Endodermal cell (in vitro differentiated cells): Measurements from ENCODE around the gene SMC6. TPM values are rescaled to one million over a fixed set of nuclear protein-coding genes. Genes with fewer than 3 reads are reported as not detected.

Experiments used
- DNase-seq: peaks from one replicate; pipeline ENCODE4 v3.0.0-alpha.2; 2017
- H3K27ac ChIP-seq: 2 replicates; pipeline ENCODE4 v1.5.1; 2013; ENCODE audit warnings: mild to moderate bottlenecking, low read depth, low read length, moderate library complexity
- H3K27me3 ChIP-seq: 2 replicates; pipeline ENCODE4 v1.6.1; 2013; ENCODE audit warnings: mild to moderate bottlenecking, low read length, moderate library complexity; ENCODE audit not compliant: insufficient read depth, control insufficient read depth, poor library complexity, severe bottlenecking
- H3K36me3 ChIP-seq: 2 replicates; pipeline ENCODE4 v1.7.0; 2013; ENCODE audit warnings: mild to moderate bottlenecking, low read length, moderate library complexity; ENCODE audit not compliant: control insufficient read depth, insufficient read depth
- H3K4me1 ChIP-seq: one replicate; pipeline ENCODE4 v1.7.0; 2013; ENCODE audit warnings: low read length; ENCODE audit not compliant: control insufficient read depth, insufficient read depth
- H3K4me3 ChIP-seq: 2 replicates; pipeline ENCODE4 v1.5.1; 2013; ENCODE audit warnings: mild to moderate bottlenecking, low read length, moderate library complexity
- H3K9ac ChIP-seq: 2 replicates; pipeline ENCODE4 v1.6.1; 2013; ENCODE audit warnings: mild to moderate bottlenecking, low read length, moderate library complexity; ENCODE audit not compliant: poor library complexity, severe bottlenecking; ENCODE audit errors: extremely low read depth
- H3K9me3 ChIP-seq: 2 replicates; pipeline ENCODE4 v1.6.1; 2013; ENCODE audit warnings: mild to moderate bottlenecking, low read length, moderate library complexity; ENCODE audit not compliant: control insufficient read depth
- H3K27ac Mint-ChIP-seq: 2 replicates; pipeline ENCODE4 v1.8.0; 2020; ENCODE audit warnings: mixed read lengths
- H3K27me3 Mint-ChIP-seq: 2 replicates; pipeline ENCODE4 v1.8.0; 2021; ENCODE audit warnings: mild to moderate bottlenecking, mixed read lengths; ENCODE audit not compliant: insufficient read depth
- H3K36me3 Mint-ChIP-seq: 2 replicates; pipeline ENCODE4 v1.8.0; 2020; ENCODE audit warnings: low read depth, mixed read lengths
- H3K4me1 Mint-ChIP-seq: 2 replicates; pipeline ENCODE4 v1.8.0; 2020; ENCODE audit warnings: mixed read lengths
- H3K4me3 Mint-ChIP-seq: 2 replicates; pipeline ENCODE4 v1.8.0; 2020; ENCODE audit warnings: mild to moderate bottlenecking, moderate library complexity, mixed read lengths
- H3K9me3 Mint-ChIP-seq: 2 replicates; pipeline ENCODE4 v1.8.0; 2020; ENCODE audit warnings: mild to moderate bottlenecking, mixed read lengths
- WGBS, 2 experiments: methylation state at CpG; one replicate each; pipeline versions ENCODE4 v1.1.5 to v1.1.7; 2013; ENCODE audit warnings: missing lambda C conversion rate in 2 of 2, mixed read lengths in 1 of 2; ENCODE audit not compliant: insufficient coverage in 1 of 2, insufficient read length in 1 of 2; 5-methylcytosine and 5-hydroxymethylcytosine counted together
- total RNA-seq, 2 donors: library from RNA; stranded (reverse); fragmentation: NEBNext Ultra II Directional in 1 of 2; extraction: Animal tissue kit (Norgen Biotek cat#: 25700) in 1 of 2; gene quantifications; 2 replicates in 1 of 2; 3 replicates in 1 of 2; pipeline ENCODE4 v1.2.1, GENCODE V29; 2021
- TF ChIP-seq, protein P1 (sequence below): fragments of 200-600 bp; sonication (generic); conservative IDR thresholded peaks from 2 replicates; pipeline ENCODE4 v1.5.0; 2021; ENCODE audit warnings: antibody characterized with exemption, mild to moderate bottlenecking

Gene SMC6
- total RNA-seq, 2 donors from 2014 or later: 38.3 to 48.3 TPM

DNA sequence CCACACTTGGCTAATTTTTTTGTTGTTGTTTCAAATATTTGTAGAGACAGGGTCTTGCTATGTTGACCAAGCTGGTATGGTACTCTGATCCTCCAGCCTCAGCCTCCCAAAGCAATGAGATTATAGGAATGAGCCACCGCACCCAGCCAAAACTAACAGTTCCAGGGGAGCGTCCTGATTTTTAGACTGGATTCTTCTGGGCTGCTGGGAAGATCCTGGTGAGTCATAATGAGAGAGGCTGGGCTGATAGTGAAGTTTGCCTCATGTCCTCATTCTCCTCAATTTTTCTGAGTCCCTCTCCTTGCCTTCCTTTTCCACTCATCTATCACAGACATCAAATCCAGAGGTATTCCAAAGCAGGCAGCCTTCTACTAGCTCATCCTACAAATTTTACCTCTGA, 131.8 kb downstream of the SMC6 start:
- H3K4me3 ChIP-seq: no peak overlapping the region
- no peaks in the 10 kb centered on the region for H3K36me3 ChIP-seq
- WGBS, 2 experiments: 72 to 98% methylated on average over 2 of the region's 2 CpGs
- H3K9me3 ChIP-seq: peaks cover 4% of the 10 kb centered on the region
- Mint-ChIP-seq H3K9me3 (peaks cover 8% of the 10 kb centered on the region), H3K4me1 (peaks cover 11% of the 10 kb centered on the region), H3K36me3 (no peaks in the 10 kb centered on the region), H3K27me3 (peaks cover 1% of the 10 kb centered on the region), H3K4me3 (no peak overlapping the region), H3K27ac (no peak overlapping the region)
- TF ChIP-seq, protein P1, sequence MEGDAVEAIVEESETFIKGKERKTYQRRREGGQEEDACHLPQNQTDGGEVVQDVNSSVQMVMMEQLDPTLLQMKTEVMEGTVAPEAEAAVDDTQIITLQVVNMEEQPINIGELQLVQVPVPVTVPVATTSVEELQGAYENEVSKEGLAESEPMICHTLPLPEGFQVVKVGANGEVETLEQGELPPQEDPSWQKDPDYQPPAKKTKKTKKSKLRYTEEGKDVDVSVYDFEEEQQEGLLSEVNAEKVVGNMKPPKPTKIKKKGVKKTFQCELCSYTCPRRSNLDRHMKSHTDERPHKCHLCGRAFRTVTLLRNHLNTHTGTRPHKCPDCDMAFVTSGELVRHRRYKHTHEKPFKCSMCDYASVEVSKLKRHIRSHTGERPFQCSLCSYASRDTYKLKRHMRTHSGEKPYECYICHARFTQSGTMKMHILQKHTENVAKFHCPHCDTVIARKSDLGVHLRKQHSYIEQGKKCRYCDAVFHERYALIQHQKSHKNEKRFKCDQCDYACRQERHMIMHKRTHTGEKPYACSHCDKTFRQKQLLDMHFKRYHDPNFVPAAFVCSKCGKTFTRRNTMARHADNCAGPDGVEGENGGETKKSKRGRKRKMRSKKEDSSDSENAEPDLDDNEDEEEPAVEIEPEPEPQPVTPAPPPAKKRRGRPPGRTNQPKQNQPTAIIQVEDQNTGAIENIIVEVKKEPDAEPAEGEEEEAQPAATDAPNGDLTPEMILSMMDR: no peak
- peak; percentile 26 for DNase-seq
- no peak overlapping the region for H3K27ac ChIP-seq
- peaks cover 3% of the 10 kb centered on the region for H3K4me1 ChIP-seq
- H3K27me3 ChIP-seq: no peaks in the 10 kb centered on the region
- H3K9ac ChIP-seq: no peak overlapping the region

DNA sequence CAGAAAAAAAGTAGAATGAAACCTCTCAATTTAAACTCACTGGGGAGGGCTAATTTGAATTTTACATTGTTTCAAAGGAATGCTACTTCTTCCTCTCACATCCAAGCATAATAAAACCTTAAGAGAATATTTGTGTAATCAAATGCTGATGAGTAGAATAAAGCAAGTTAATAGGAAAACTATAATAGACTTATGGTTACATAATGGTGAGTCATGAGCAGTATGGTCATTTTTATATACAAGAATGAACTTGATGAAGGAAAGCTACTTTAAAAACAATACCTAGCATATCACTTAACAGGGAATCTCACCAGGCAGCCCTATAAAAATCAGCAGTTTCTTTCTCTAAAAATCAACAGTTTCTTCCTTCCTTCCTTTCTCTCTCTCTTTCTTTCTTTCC, 132.8 kb downstream of the SMC6 start:
- no peak for DNase-seq
- Mint-ChIP-seq H3K36me3 (no peaks in the 10 kb centered on the region), H3K27me3 (peaks cover 1% of the 10 kb centered on the region), H3K4me3 (no peak overlapping the region), H3K9me3 (peaks cover 8% of the 10 kb centered on the region), H3K27ac (no peak overlapping the region), H3K4me1 (peaks cover 8% of the 10 kb centered on the region)
- Histone ChIP-seq H3K9ac (no peak overlapping the region), H3K27ac (no peak overlapping the region), H3K36me3 (no peaks in the 10 kb centered on the region), H3K27me3 (no peaks in the 10 kb centered on the region), H3K4me3 (no peak overlapping the region), H3K4me1 (no peaks in the 10 kb centered on the region), H3K9me3 (peaks cover 4% of the 10 kb centered on the region)
- TF ChIP-seq, protein P1: no peak

DNA sequence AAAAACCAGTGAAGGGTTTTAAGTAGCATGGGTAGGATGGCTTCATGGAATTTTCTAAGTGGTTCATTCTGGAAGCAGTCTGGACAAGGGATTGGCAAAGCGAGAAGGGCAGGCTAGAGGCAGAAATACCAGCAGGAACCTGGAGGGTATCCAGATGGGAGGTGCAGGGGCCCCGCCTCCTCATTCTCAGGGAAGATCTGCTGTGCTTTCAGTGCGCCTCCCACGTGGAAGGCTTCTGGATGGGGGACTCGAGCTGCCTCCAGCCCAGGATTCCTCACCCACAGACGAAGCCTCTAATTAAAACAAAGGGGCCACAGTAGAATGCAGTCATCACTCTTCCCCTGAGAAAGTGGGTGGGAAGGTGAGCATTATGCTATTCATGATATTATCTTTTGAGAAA, 133.3 kb downstream of the SMC6 start:
- H3K4me3 Mint-ChIP-seq: no peak overlapping the region
- no peaks in the 10 kb centered on the region for H3K36me3 ChIP-seq
- no peak overlapping the region for H3K27ac Mint-ChIP-seq
- peaks cover 1% of the 10 kb centered on the region for H3K27me3 Mint-ChIP-seq
- peaks cover 4% of the 10 kb centered on the region for H3K9me3 ChIP-seq
- H3K9ac ChIP-seq: no peak overlapping the region
- H3K4me1 ChIP-seq: no peaks in the 10 kb centered on the region
- TF ChIP-seq, protein P1: no peak
- WGBS, 2 experiments: 54 to 73% methylated on average over 2 to 6 of the region's 6 CpGs
- H3K9me3 Mint-ChIP-seq: peaks cover 8% of the 10 kb centered on the region
- H3K4me3 ChIP-seq: no peak overlapping the region
- no peaks in the 10 kb centered on the region for H3K27me3 ChIP-seq
- no peak for DNase-seq
- no peak overlapping the region for H3K27ac ChIP-seq
- H3K4me1 Mint-ChIP-seq: peaks cover 8% of the 10 kb centered on the region
- H3K36me3 Mint-ChIP-seq: no peaks in the 10 kb centered on the region
